Ovary (tissue), 3 donors: ENCODE results near the gene MTUS2.

Source experiments
- CTCF ChIP-seq, 3 donors: fragments of 450-650 bp in 2 of 3; fragments of 200-600 bp in 1 of 3; IDR thresholded peaks; one replicate each; pipeline versions ENCODE4 v1.5.1 to v1.8.0; 2016 to 2022; ENCODE audit warnings: antibody characterized with exemption in 3 of 3, mild to moderate bottlenecking in 1 of 3
- POLR2A ChIP-seq: fragments of 450-650 bp; IDR thresholded peaks from one replicate; pipeline ENCODE4 v1.6.1; 2017; ENCODE audit warnings: antibody characterized with exemption, mild to moderate bottlenecking, moderate library complexity
- donor health status: DM: no; HTN: no; CAD: no.

DNA sequence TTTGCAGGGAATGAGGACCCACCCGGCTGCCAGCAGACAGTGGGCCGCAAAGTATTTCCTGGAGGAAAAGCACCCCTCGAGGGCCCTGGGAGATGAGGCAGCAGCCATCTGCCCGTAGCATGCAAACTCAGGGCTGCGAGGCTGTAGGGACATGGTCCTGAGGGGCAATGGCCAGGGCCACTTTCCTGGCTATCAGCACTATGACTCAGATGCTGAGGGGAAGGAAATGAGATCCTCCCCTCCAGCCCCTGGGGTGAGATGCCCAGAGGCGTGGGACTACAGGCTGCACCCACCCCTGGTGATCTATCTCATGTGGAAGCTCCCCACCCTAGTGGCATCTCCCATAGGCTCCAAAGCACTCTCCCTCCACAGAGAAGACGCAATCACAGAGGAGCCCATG lies 695.2 kb downstream of the MTUS2 start:
- TF ChIP-seq CTCF (IDR thresholded peaks at IDR 0.05) (no peak), POLR2A (no peak)
